Activated effector memory CD4-positive, alpha-beta T cell treated with Interleukin-2 at 50 U/mL for 16 hours (primary cell): ENCODE results near the gene PPP1R18.
A peak's percentile ranks its signal among the peaks of the same experiment; 100 is the strongest.
"Not testable (repeated sequence)": the region's sequence is repeated elsewhere in the genome, so short reads cannot be mapped to it uniquely, and the experiment has no call there.

ENCODE experiments used
- DNase-seq: peaks from one replicate; pipeline ENCODE4 v3.0.0-alpha.2; 2020

PPP1R18 gene, protein sequence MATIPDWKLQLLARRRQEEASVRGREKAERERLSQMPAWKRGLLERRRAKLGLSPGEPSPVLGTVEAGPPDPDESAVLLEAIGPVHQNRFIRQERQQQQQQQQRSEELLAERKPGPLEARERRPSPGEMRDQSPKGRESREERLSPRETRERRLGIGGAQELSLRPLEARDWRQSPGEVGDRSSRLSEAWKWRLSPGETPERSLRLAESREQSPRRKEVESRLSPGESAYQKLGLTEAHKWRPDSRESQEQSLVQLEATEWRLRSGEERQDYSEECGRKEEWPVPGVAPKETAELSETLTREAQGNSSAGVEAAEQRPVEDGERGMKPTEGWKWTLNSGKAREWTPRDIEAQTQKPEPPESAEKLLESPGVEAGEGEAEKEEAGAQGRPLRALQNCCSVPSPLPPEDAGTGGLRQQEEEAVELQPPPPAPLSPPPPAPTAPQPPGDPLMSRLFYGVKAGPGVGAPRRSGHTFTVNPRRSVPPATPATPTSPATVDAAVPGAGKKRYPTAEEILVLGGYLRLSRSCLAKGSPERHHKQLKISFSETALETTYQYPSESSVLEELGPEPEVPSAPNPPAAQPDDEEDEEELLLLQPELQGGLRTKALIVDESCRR

DNA sequence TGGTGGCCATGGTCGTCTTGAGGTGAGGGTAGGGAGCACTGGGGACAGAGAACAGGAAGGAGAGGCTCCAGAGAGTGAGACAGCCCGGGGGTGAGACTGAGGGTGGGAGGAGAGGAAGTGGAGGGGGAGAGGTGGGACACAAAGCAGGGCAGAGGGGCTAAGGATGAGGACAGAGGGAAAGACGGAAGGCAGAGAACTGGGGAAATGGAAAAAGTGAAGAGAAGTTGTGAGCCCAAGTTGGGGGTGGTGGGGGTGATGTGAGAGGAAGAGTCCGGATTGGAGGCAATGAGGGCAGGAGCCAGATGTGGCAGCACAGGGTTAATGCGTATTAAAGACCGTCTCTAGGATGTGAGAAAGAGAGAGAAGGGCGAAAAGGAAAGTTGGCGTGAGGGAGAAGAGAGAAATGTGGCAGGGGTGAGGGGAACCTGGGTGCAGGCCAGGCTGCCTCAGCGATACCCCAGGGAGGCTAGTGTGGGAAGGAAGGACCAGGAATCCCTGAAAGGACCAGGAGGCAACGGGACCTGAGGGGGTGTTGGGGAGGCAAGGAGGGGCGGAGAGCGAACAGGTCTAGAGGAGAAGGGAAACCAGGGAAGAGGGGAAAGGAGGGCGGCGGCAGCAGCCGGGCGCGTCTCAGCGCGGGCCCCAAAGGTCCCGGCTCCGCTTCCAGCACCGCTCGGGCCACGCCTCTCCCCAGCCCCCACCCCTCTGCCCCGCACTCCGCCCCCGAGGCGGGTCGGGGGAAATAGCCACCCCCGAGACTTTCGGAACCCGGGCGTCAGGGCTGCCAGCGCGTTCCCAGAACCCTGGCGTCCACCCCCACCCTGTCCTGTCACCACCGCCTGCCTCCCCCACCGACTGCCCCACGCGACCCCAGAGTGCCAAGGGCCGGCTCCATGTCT is at the start of gene PPP1R18:
Gene PPP1R18 (minus strand): TSS at position 637 of the 899 bp plus-strand sequence. CDS start 627 bp downstream, at position 10.
- peak; percentile 82 for DNase-seq

DNA sequence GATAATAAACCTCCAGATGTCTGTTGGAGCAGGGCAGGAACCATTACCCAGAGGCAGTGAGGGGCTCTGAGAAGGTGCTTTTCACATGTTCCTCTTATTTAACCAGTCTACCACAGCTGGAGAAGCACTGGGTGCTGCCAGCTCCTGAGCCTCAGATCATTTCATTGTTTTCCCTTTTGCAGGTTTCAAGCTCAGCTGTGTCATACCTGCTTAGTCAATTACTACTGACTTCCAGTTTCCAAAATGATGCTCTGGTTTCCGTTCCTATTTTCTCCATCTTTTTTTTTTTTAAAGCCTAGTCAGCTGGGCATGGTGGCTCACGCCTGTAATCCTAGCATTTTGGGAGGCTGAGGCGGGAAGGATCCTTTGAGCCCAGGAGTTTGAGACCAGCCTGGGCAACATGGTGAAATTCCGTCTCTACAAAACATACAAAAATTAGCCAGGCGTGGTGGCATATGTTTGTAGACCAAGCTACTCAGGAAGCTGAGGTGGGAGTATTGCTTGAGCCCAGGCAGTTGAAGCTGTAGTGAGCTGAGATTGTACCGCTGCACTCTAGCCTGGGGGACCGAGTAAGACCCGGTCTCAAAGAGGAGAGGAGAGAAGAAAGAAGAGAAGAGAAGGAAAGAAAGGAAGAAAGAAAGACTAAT is 49.3 kb upstream of the PPP1R18 start:
- DNase-seq = no peak

DNA sequence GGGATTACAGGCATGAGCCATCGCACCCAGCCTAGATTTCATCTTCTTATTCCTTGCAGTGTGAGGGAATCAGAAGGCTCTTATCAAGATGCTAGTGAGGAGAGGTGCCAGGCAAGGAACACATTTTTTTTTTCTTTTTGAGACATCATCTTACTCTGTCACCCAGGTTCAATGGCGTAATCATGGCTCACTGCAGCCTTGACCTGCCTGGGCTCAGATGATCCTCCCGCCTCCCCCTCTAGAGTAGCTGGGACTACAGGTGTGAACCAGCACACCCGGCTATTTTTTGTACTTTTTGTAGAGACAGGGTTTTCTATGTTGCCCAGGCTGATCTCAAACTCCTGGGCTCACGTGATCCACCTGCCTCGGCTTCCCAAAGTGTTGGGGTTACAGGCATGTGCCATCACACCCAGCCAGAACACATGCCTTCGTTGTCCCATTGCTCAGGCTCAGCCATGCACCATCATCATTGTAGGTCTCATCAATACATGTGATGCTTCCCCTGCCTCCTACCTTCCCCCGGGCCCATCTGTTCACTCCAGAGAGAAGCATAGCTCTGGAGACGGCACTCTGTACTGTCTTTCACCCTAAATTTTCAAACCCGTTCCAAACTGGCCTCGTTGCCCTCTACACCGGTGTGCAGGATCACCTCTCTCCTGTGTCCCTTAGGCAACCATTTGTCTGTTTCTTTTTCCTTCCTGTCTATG is 45.9 kb upstream of the PPP1R18 start:
- DNase-seq = no peak

DNA sequence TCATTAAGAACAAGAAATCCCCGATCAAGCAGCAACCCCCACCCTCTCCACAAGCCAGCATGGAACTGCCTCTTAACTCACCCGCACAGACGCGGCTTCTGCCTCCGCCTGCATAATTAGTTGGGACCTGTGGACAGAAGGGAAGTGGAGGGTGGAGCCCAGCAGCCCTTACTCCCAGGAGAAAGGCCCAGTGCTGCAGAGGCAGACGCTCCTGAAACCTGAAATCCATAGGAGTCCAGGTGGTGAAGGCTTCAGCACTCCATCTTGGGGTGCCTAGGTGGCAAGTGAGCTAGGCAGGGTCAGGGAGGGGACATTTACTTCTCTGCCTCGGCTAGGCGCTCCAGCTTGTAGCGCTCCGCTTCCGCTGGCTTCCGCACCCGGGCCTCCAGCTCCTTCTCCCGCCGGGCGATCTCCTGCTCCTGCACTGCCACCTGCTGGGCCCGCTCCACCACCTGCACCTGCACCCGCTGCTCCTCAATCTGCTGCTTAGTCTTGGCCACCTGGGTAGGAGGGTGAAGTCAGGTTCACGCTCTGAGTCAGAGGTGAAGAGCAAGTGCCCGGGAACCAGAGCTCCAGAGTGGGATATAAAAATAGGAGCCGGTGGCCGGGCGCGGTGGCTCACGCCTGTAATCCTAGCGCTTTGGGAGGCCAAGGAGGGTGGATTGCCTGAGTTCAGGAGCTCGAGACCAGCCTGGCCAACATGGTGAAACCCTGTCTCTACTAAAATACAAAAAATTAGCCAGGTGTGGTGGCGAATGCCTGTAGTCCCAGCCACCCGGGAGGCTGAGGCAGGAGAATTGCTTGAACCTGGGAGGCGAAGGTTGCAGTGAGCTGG is 44.4 kb upstream of the PPP1R18 start:
- peak; percentile 80 for DNase-seq

DNA sequence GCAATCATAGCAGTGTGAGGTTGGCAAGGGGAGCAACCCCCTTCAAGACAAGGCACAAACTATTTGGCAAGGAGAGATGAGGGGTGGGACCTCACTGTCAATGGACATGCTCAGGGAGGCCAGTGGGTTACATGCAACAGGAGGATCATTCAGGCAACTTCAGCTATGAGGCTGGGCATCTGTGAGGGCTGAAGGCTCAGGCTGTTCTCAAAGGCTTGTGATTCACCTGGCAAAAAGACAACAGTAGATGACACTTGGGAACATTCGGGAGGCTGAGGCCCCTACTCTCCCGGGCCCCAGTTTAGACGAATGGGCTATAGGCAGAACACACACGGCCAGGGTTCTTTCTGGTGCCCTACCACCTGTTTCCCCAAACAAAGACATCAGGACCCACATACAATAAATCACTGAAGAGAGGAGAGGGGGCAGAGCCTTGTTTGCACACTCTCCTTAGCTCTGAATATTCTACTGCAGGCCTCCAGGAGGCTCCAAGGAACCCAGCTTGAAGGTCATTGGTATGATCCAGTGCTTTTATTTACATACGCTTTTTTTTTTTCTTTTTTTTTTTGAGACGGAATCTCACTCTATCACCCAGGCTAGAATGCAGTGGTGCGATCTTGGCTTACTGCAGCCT is 41.6 kb upstream of the PPP1R18 start:
- DNase-seq = no peak

DNA sequence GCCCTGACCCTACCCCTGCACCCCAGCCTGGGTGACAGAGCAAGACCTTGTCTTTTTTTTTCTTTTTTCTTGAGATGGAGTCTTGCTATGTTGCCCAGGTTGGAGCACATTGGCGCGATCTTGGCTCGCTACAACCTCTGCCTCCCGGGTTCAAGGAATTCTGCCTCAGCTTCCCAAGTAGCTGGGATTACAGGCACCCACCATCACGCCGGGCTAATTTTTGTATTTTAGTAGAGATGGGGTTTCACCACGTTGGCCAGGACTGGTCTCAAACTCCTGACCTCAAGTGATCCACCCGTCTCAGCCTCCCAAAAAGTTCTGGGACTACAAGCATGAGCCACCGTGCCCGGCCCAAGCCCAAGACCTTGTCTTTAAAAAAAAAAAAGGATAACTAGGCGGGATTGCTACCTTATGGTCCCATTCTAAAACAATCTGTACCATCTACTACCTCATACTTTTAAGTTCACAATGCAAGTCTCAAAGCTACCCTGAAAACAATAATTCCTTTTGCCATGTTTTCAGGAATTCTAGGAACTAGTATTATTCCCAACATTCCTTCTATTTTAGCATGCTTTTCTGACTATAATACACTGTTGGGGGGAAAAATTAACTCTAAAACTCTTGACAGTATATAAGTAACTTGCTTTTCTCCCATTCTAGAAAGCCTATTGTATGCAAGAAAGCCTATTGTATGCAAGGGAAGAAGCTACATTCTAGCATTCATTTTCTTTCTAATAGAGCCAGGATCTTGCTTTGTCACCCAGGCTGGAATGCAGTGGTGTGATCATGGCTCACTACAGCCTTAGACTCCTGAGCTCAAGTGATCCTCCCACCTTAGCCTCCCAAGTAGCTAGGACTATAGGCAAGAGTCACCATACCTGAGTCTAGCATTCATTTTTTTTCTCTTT is 40.3 kb upstream of the PPP1R18 start:
- DNase-seq = no peak

DNA sequence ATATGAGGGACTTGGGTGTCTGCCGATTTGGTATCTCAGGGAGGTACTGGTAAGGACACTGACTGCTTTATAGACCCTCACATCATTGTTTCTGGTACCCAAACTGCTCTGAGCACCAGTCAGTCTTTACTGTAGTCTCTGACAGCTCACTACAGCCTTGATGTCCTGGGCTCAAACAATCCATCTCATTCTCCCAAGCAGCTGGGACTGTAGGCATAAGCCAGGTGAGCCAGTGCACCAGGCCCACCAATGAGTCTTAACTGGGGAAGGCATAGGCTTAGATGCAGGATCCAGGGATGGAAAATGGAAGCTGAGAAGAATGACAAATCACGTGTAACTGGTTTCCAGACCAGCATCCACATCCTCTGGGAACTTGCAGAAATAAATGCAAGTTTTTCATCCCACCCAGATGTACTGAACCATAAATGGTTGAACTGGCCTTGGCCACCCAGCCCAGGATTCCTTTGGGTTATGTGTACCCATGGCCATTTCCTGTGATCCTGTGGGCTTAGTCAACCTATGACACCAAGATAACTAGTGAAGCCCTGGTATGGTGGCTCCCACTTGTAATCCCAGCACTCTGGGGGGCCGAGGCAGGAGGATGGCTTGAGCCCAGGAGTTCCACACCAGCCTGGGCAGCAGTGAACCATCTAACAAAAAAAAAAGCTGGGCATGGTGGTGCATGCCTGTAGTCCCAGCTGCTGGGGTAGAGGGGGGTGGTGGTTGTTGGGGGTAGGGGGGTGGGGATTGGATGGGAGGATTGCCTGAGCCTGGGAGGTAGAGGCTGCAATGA is 39.5 kb upstream of the PPP1R18 start:
- no peak for DNase-seq

DNA sequence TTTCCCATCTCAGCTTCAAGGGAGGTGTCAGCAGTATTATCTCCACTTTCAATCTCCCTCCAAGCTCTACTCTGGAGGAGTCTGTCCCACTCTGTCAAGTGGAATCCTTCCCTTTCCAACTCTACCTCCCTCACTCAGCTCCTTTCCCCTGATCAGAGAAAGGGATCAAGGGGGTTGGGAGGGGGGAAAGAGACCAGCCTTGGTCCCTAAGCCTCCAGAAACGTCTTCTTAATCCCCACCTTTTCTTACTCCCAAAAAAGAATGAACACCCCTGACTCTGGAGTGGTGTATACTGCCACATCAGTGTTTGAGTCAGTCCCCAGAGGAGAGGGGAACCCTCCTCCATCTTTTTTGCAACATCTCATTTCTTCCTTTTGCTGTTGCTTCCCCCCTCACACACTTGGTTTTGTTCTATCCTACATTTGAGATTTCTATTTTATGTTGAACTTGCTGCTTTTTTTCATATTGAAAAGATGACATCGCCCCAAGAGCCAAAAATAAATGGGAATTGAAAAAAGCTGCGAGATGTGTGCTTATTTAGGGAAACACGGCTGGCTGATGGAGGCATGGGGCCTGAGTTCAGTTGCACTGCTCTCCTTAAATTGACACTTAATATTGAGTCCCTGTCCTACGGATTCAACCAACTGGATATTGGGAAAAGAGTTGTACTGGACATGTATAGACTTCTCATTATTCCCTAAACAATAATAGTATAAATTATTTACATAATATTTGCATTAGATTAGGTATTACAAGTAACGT is 38.6 kb upstream of the PPP1R18 start:
- DNase-seq = no peak

DNA sequence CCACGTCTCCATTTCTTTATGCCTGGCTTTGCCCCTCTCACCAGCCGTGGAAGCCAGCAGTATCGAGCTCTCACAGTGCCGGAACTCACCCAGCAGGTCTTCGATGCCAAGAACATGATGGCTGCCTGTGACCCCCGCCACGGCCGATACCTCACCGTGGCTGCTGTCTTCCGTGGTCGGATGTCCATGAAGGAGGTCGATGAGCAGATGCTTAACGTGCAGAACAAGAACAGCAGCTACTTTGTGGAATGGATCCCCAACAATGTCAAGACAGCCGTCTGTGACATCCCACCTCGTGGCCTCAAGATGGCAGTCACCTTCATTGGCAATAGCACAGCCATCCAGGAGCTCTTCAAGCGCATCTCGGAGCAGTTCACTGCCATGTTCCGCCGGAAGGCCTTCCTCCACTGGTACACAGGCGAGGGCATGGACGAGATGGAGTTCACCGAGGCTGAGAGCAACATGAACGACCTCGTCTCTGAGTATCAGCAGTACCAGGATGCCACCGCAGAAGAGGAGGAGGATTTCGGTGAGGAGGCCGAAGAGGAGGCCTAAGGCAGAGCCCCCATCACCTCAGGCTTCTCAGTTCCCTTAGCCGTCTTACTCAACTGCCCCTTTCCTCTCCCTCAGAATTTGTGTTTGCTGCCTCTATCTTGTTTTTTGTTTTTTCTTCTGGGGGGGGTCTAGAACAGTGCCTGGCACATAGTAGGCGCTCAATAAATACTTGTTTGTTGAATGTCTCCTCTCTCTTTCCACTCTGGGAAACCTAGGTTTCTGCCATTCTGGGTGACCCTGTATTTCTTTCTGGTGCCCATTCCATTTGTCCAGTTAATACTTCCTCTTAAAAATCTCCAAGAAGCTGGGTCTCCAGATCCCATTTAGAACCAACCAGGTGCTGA is 37.6 kb upstream of the PPP1R18 start:
- DNase-seq = not testable (repeated sequence)

DNA sequence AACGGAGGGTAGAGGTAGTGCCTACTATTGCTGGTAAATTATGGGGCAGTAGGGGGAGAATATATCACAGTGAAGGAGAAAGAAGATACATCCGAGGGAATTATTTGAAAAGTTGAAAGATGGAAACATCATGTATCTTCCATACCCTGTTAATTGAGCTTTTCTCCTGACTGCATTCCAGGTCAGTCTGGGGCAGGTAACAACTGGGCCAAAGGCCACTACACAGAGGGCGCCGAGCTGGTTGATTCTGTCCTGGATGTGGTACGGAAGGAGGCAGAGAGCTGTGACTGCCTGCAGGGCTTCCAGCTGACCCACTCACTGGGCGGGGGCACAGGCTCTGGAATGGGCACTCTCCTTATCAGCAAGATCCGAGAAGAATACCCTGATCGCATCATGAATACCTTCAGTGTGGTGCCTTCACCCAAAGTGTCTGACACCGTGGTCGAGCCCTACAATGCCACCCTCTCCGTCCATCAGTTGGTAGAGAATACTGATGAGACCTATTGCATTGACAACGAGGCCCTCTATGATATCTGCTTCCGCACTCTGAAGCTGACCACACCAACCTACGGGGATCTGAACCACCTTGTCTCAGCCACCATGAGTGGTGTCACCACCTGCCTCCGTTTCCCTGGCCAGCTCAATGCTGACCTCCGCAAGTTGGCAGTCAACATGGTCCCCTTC is 36.9 kb upstream of the PPP1R18 start:
- DNase-seq = not testable (repeated sequence)

DNA sequence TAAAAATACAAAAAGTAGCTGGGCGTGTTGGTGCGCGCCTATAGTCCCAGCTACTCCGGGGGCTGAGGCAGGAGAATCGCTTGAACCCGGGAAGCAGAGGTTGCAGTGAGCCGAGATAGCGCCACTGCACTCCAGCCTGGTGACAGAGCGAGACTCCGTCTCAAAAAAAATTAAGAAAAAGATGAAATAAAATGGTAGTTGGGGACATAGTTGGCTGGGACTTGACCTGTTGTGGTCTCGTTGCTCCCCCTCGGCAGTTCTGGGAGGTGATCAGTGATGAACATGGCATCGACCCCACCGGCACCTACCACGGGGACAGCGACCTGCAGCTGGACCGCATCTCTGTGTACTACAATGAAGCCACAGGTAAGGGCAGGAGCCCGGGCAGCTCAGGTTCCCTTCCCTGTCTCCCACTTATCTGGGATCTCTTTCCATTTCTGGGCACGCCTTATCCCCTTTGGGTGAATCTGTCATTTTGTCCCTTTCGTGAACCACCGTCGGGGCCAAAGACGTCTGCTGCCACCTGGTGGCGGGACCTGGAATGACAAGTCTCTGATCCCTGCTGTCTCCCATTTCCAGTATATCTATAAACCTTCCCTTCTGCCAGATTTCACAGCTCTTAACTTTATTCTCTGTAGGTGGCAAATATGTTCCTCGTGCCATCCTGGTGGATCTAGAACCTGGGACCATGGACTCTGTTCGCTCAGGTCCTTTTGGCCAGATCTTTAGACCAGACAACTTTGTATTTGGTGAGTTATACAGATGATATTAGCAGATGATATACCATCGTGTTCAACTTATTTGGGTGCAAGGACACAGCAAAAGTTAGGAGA is 36.1 kb upstream of the PPP1R18 start:
- peak; percentile 78 for DNase-seq

DNA sequence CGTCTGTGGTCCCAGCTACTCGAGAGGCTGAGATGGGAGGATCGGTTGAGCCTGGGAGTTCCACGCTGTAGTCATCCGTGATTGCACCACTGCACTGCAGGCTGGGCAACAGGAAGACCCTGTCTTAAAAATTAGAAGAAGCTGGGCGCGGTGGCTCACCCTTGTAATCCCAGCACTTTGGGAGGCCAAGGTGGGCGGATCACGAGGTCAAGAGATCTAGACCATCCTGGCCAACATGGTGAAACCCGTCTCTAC is 35.5 kb upstream of the PPP1R18 start:
- not testable (repeated sequence) for DNase-seq

DNA sequence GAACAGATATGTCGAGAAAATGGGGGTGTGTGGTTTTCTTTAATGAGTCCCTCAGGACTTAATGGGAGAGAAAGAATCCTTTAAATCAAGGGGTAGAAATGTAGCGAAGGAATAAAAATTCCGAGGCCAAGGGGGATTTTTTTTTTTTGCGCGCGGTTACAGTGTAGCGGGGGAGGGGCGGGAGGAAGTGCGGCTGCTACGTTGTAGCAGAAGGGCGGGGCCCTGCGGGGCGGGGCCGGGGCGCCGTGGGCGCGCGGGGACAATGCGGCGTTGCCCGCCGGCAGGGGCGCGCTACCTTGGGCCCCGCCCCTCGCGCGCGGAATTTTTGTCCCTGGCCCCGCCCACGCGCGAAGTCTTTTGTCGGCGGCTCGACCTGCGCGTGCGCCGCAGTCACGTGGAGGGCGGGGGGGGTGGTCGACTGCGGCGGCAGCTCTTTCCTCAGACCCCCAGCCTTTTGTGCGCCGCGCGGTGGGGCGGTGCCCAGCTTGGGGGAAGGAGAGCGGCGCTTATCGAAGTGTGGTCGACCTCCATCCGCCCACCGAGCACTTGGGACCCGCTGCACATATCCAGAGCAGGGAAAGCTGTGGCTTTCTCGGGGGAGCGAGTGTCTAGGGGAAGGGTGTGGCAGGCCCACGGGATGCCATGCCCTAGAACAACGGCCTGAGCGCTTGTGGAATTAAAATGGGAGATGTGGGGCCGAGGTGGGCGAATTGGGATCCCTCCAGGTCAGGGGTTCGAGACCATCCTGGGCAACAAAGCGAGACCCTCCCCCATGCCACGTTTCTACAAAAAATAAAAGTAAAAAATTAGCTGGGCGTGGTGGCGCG is 35.0 kb upstream of the PPP1R18 start:
- peak; percentile 91 for DNase-seq

DNA sequence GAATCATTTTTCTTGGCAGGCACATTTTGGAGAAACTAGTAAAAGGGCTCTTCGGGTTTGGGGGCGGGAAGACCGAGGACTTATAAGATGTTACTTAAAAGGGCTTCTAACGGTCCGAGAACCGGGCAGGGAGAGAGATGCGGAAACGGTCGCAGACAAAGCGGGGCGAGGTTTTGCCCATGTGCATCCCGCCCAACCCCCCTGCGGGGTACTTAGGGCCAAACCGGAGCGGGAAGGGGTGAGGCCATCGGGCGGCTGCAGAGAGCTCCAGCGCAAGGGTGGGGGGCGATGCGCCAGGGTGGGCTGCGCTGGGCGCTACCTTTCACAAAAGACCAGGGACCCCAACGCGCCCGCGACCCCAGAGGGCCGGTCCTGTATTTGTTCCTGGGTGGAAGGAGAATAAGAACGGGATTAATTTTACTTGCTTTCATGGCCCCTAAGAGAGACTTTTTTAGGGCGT is 34.3 kb upstream of the PPP1R18 start:
- DNase-seq = peak; percentile 57
